NCI-H226 (cell line): Measurements from ENCODE around the gene BACE2.
A peak's percentile ranks its signal among the peaks of the same experiment; 100 is the strongest.

Experiments
- DNase-seq: peaks from one replicate; pipeline ENCODE4 v3.0.0-alpha.2; 2015

BACE2 gene

DNA sequence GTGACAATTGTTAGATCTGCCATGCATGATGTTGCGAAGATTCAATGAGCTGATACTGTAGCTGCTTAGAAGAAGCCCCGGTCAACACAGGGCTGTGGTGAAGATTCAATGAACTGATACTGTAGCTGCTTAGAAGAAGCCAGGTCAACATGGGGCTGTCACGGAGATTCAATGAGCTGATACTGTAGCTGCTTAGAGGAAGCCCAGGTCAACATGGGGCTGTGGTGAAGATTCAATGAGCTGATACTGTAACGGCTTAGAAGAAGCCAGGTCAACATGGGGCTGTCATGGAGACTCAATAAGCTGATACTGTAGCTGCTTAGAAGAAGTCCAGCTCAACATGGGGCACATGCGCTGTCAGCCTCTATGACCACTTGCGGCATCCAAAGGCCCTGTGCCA, 18.8 kb upstream of the BACE2 start:
- DNase-seq = no peak

DNA sequence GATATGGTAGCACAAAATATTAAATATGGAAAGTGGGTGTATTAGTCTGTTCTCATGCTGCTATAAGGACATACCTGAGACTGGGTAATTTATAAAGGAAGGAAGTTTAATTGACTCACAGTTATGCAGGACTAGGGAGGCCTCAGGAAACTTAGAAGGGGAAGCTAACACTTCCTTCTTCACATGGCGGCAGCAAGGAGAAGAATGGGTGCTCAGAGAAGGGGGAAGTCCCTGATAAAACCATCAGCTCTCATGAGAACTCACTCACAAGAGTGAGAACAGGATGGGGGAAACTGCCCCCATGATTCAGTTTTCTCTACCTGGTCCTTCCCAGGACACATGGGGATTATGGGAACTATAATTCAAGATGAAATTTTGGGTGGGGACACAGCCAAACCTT, 15.8 kb upstream of the BACE2 start:
- no peak for DNase-seq

GRCh38 chr21:41153443-41153842, 14.5 kb upstream of the BACE2 start:
- no peak for DNase-seq

DNA sequence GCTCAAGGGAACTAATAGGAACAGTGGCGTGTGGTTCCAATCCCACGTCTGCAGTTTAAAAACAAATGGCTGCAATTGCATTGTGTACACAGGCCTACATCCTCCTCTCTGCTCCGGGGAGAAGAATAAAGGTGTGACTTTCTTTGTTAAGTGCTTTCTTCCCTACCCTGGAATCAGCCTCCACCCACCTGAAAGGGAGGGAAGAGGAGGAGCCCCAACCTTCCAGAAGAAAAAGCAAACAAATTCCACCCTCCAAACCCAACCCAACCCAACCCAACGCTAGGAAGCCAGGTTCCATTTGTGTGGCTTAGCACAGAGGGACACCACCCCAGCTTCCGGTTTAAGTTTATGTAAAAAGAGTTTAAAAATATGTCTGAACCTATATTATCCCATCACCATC, 11.8 kb upstream of the BACE2 start:
- no peak for DNase-seq

- no peak for DNase-seq
Measured at GRCh38 chr21:41158026-41158425, 9.9 kb upstream of the BACE2 start.

- no peak for DNase-seq
Measured at GRCh38 chr21:41160036-41160435, 7.9 kb upstream of the BACE2 start.

- DNase-seq = no peak
Measured at GRCh38 chr21:41161428-41161827, 6.5 kb upstream of the BACE2 start.

DNA sequence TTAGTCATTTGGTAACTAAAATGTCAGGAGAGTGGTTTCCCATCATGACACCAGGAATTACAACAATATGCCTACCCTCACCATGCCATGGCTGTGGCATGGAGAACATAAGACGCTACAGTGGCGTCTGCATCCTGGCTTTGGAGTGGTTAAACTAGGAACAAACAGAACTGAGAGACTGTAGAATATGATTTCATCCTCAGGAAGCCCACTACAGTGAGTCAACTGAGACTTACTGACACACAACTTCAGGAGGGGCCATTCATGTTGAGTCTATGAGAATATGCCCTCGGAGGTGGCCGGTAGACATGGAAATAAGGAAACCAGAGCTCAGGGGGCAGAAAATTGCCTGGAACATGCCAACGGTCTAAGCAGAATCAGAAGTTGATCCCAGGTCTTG, 5.9 kb upstream of the BACE2 start:
- no peak for DNase-seq

DNA sequence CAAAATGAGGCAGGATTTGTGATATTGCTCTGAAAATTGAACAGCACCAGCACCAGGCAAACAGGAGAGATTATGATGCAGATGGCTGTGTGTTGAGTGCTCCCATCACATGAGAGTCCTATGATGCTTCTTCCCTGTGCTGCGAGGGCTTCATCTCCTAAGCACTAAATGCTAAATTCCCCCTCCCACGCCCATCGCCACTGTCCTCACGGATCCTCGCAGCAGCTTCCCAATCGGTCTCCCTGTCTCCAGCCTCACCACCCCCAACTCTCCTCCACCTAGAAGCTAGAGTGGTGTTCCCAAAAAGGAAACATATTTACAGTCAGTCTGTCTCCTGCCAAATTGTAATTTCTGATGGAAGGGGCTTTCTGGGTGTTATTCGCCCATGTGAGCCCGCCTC, 4.9 kb upstream of the BACE2 start:
- no peak for DNase-seq

- DNase-seq = no peak
Measured at GRCh38 chr21:41164052-41164451, 3.9 kb upstream of the BACE2 start.

- peak; percentile 52 for DNase-seq
Measured at GRCh38 chr21:41164981-41165655, 2.8 kb upstream of the BACE2 start.

- no peak for DNase-seq
Measured at GRCh38 chr21:41166884-41167283, 1.1 kb upstream of the BACE2 start.

GRCh38 chr21:41168391-41169257, 664 bp downstream of the BACE2 start:
- DNase-seq = peak; percentile 31

- no peak for DNase-seq
Measured at GRCh38 chr21:41169258-41169576, 1.3 kb downstream of the BACE2 start.

GRCh38 chr21:41169701-41170100, 1.7 kb downstream of the BACE2 start:
- DNase-seq = no peak

DNA sequence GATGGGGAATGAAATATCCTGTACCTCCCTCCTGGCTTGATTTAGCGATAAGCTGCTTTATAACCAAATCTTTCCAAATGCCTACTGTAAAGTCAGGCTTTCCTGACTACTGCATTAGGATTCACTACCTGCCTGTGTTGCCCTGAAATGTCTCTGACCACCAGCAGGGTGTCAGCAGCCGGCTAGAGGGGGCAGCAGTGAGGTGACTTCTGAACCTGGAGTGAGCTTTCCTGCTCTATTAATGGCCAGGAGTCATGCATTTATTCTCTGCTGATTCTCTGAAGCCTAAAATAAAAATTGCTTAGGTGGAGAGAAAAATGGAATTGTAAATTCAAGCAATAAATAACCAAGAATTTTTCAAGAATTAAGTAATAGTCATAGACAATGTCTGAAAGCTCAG, 2.5 kb downstream of the BACE2 start:
- peak; percentile 48 for DNase-seq

DNA sequence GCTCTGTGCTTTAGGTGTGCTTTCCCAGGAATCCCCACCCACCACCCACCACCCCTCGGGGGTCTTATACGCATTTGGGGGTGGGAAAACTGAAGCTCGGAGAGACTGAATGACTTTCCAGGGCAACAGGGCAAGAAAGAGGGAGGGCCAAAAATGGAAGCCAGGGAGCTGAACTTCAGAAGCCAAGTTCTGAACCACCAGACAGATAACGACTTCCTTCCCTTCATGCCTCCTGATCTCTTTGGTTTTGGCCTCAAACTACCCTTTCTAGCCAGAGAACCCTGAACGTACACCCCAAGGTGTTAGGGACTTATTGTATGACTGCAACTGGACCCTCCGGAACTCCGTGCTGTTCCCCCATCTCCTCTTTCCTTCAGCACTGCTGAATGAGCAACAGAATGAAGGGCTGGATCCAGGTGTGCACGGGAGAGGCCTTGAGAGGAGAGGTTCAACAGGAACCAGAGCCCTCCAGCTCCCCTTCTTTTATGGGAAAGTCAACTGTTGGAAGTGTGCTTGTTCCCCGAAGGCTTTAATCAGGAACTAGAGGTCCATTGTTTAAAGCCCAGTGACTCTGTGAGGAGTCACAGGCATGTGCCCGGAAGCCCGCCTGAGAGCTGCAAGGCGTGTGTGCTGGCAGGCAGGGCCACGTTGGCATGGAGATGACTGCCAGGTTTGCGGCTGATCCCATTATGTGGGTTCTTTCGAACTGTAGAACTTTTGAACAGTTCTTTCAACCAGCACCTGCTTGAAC, 3.1 kb downstream of the BACE2 start:
- no peak for DNase-seq

DNA sequence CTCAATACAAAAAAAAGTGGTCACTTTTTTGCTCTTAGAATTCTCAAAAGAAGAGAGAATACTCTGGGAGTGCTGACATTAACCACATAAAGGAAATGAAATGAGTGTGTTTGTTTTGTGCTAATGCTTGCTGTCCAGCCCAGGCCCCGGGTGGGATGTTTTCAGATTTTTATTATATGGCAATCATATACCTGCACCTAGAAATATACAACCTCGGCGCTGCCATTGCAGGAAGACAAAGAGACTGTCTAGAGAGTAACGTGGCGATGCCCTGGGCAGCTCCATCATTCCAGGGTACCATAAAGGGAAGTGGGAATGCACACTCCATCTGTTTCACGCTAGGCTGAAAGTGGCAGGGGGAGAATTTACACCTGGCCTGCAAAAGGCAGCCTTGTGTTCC, 7.1 kb downstream of the BACE2 start:
- no peak for DNase-seq

GRCh38 chr21:41176846-41177245, 8.9 kb downstream of the BACE2 start:
- DNase-seq = no peak

DNA sequence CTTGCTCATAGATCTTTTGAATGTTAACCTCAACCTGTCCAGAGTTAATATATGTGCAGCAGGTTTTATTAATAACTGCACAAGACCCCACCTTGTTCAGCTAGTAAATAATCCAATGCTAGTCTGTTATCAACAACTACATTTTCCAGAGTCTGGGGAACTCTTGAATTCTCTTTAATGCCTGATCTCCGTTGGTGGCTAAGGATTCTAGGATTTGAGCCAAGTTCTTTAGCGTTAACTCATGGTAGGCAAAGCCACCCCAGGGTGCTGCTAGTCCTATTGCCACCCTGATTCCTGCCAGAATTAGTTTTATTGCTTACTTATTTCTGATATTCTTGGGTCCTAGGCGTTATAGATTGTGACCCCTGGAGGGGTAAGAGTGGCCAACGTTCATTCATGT, 12.8 kb downstream of the BACE2 start:
- DNase-seq = peak; percentile 9

GRCh38 chr21:41182547-41182946, 14.6 kb downstream of the BACE2 start:
- DNase-seq = no peak

GRCh38 chr21:41183575-41183974, 15.6 kb downstream of the BACE2 start:
- DNase-seq = no peak

- DNase-seq = no peak
Measured at GRCh38 chr21:41185802-41186201, 17.8 kb downstream of the BACE2 start.
